Measurements from ENCODE around the gene NFATC1. TPM values are rescaled to one million over a fixed set of nuclear protein-coding genes. Genes with fewer than 3 reads are reported as not detected.

Gene NFATC1
- total and polyA plus RNA-seq, 4 donors: 4.6 to 8.0 (median 6.8) TPM

DNA sequence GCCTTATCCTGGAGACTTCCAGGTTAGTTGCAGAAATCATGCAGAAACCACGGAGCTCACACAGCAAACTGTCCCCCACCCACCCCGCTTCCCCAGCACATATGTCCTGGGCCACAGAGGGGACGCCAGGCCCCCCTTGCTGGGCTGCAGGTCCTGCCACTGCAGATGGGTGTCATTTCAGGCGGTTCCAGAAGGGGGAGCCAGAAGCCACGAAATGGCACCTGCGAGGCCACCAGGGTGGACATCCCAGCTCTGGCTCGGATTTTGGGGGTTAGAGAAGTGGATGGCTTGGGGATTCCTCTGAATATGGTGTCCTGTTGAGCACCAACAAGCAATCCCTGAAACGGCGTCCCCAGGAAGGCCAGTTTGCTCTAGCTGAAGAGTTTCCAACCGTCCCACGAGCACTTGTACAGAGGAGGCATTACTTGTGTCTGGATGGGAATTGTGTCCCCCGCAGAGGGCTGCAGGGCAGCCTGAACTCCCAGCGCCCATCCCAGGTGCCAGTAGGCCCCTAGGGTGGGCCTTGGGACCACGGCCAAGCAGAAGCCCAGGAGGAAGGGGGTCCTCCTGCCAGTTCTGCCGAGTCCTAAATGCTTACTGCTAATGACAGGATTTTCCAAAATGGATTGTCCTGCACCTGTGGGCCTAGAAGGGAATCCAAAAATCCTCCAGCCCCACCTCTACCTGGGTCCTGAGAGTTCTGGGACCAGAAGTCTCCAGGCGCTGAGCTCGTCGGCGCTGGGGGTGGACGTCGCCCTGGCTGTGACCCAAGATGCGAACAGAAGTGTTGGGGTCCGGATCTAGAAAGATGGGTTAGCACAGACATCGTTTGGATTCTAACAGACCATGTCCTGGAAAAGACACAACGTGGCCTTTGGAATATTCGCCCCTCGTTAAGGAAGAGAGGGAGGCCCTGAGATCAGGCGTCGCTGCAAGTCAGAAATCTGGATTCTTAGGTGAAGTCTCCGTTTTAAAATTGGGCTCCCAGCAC, 14.6 kb upstream of the NFATC1 start:
- peak in 2 of 6 donors; percentile 82 to 88 for DNase-seq (ENCODE audit: low read depth in 4 of 6, low spot score in 6 of 6)
- 60% methylated on average over 29 of the region's 30 CpGs for WGBS (ENCODE audit: insufficient coverage)
- Histone ChIP-seq H3K27ac (ENCODE audit: low read depth, low read length) (no peak overlapping the region), H3K9me3 (ENCODE audit: control insufficient read depth, insufficient read depth, low read length) (no peaks in the 10 kb centered on the region), H3K4me3 (ENCODE audit: low read depth, low read length) (no peak overlapping the region), H3K4me1 (ENCODE audit: control insufficient read depth, insufficient read depth, low read length) (peaks cover 38% of the 10 kb centered on the region), H3K36me3 (ENCODE audit: control insufficient read depth, insufficient read depth, low read length) (peaks cover 46% of the 10 kb centered on the region), H3K27me3 (ENCODE audit: control insufficient read depth, insufficient read depth, low read length) (no peaks in the 10 kb centered on the region)

DNA sequence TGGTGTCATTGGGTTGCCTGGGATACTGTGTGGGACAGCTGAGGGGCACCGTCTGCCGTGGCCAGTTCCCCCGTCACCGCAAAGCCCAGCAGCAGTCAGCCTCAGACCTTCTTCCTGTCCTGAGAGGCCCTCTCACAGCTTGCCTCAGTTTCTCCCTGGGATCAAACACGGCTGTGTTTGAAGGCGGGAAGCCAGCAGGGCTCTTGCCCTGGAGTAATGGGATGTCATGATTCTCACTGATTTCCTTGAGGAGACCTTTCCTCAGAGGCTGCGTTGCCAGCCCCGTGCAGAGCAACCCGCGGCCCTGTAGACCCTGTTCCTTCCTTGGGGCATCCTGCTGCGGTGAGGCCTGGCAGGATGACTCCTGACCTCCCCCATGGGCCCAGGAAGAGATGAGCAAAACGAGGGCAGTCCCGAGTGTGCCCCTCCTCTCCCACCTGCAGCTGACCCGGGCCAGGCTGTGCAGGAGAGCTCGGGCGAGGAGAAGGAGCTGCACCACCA, 13.9 kb upstream of the NFATC1 start:
- H3K9me3 ChIP-seq (ENCODE audit: control insufficient read depth, insufficient read depth, low read length): no peaks in the 10 kb centered on the region
- no peak overlapping the region for H3K27ac ChIP-seq (ENCODE audit: low read depth, low read length)
- peaks cover 43% of the 10 kb centered on the region for H3K4me1 ChIP-seq (ENCODE audit: control insufficient read depth, insufficient read depth, low read length)
- WGBS (ENCODE audit: insufficient coverage): 84% methylated on average over 16 of the region's 16 CpGs
- H3K36me3 ChIP-seq (ENCODE audit: control insufficient read depth, insufficient read depth, low read length): peaks cover 47% of the 10 kb centered on the region
- H3K27me3 ChIP-seq (ENCODE audit: control insufficient read depth, insufficient read depth, low read length): no peaks in the 10 kb centered on the region
- H3K4me3 ChIP-seq (ENCODE audit: low read depth, low read length): no peak overlapping the region
- no peak for DNase-seq (ENCODE audit: low read depth in 4 of 6, low spot score in 6 of 6)

DNA sequence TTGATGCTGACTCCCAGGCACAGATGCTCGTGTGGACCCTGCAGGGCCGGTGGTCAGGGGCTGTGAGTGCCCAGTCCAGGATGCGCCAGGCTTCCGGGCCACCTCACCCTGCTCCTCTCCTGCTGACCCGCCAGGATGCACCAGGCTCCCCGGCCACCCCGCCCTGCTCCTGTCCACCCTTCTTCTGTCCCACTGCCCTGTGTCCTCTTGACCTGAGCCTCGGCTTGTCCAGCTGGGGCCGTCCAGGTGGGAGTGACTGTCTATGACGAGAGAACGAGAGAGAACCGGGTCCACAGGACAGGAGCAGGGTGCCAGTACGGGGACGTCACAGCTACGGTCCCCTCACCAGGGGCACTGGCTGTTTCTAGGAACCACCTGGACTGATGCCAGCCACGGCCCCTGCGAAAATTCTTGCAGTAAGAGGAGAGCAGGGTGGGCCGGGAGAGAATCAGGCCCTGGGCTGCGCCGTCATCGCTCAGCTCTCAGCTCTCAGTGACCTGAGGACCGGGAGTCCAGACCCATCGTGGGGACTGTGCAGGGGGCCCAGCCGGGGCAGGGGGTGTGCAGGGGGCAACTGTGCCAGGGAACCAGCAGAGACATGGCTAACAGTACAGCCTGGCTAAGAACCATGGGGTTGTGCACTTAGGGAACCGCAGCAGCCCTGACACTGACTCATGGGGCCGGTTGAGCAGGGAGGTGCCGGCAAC, 12.9 kb upstream of the NFATC1 start:
- Histone ChIP-seq H3K4me3 (ENCODE audit: low read depth, low read length) (no peak overlapping the region), H3K27me3 (ENCODE audit: control insufficient read depth, insufficient read depth, low read length) (no peaks in the 10 kb centered on the region), H3K9me3 (ENCODE audit: control insufficient read depth, insufficient read depth, low read length) (no peaks in the 10 kb centered on the region), H3K4me1 (ENCODE audit: control insufficient read depth, insufficient read depth, low read length) (peaks cover 36% of the 10 kb centered on the region), H3K36me3 (ENCODE audit: control insufficient read depth, insufficient read depth, low read length) (peaks cover 37% of the 10 kb centered on the region), H3K27ac (ENCODE audit: low read depth, low read length) (no peak overlapping the region)
- WGBS (ENCODE audit: insufficient coverage): 72% methylated on average over 27 of the region's 27 CpGs
- no peak for DNase-seq (ENCODE audit: low read depth in 4 of 6, low spot score in 6 of 6)

DNA sequence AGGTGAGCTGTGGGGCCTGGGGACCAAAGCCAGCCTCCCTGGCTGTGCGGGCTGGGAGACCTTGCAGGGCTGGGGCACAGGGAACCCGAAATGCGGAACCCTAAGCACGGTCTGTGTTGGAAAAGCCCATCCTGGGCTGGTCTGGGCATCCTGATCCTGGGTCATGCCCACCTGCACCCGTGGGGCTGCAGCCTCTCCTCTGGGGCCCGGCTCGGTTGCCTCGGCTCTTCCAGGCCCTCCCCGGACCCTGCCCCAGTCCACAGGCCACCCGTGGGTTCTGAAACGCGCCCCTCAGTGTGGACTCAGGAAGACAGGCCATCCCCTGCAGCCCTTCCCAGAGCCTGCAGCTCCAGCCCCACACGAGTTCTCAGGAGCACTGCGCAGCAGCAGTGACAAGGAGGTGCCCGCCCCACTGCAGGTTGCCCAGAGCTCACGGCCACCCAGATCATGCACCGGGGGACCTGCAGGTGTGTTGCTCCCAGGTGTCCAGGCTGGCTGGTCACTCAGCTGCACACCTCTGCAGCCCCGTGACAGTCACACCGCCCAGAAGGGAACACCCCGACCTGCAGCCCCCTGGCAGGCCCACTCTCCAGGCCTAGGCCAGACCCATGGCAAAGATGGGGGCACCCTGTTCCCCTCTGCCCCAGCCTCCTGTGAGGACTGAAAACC, 12.2 kb upstream of the NFATC1 start:
- Histone ChIP-seq H3K9me3 (ENCODE audit: control insufficient read depth, insufficient read depth, low read length) (no peaks in the 10 kb centered on the region), H3K36me3 (ENCODE audit: control insufficient read depth, insufficient read depth, low read length) (peaks cover 32% of the 10 kb centered on the region), H3K4me1 (ENCODE audit: control insufficient read depth, insufficient read depth, low read length) (peaks cover 32% of the 10 kb centered on the region), H3K4me3 (ENCODE audit: low read depth, low read length) (no peak overlapping the region), H3K27ac (ENCODE audit: low read depth, low read length) (no peak overlapping the region), H3K27me3 (ENCODE audit: control insufficient read depth, insufficient read depth, low read length) (peaks cover 5% of the 10 kb centered on the region)
- 89% methylated on average over 20 of the region's 20 CpGs for WGBS (ENCODE audit: insufficient coverage)
- DNase-seq (ENCODE audit: low read depth in 4 of 6, low spot score in 6 of 6): no peak

DNA sequence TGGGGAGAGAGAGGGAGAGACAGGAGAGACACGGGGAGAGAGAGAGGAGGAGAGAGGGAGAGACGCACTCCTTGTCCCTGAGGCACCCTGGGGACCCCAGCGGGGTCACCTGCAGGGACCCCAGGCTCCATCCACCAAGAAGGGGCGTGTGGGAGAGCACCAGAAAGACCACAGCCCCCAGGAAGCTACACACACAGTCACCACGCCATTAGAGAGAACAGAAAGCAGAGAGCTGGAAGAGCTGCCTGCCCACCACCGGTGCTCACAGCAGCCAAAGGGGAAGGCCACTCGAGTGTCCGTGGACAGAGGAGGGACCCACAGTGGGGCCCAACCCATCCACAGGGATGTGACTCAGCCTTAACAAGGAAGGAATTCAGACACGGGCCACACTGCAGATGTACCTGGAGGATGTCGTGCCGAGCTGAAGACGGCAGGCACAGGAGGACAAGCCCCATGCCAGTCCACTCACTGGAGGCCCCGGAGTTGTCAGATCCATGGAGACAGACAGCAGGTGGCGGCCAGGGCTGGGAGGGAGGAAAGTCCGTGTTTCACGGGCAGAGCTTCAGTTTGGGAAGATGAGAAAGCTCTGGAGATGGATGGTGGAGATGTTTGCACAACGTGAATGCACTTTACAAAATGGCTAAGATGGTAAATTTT, 11.5 kb upstream of the NFATC1 start:
- Histone ChIP-seq H3K4me3 (ENCODE audit: low read depth, low read length) (no peak overlapping the region), H3K36me3 (ENCODE audit: control insufficient read depth, insufficient read depth, low read length) (peaks cover 25% of the 10 kb centered on the region), H3K4me1 (ENCODE audit: control insufficient read depth, insufficient read depth, low read length) (peaks cover 25% of the 10 kb centered on the region), H3K27ac (ENCODE audit: low read depth, low read length) (no peak overlapping the region), H3K9me3 (ENCODE audit: control insufficient read depth, insufficient read depth, low read length) (no peaks in the 10 kb centered on the region), H3K27me3 (ENCODE audit: control insufficient read depth, insufficient read depth, low read length) (peaks cover 12% of the 10 kb centered on the region)
- WGBS (ENCODE audit: insufficient coverage): 73% methylated on average over 13 of the region's 17 CpGs
- DNase-seq (ENCODE audit: low read depth in 4 of 6, low spot score in 6 of 6): no peak

DNA sequence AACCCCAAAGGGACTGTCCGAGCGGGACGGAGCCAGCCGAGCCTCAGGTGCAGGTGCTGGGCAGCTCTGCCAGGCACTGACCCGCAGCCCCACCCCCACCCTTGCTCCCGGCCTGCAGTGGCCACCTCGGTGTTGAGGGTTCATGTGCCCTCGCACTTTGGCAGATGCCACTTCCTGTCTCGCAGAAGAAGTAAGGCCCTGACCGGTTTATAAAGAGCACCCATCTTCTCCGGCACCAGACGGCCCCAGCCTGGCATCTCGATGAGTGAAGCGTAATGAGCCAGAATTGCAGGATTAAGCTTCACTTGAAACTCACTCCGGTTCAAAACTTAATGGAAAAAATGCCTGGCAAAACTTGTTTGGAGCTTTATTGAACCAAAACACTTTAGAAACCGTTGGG, 10.9 kb upstream of the NFATC1 start:
- peaks cover 22% of the 10 kb centered on the region for H3K36me3 ChIP-seq (ENCODE audit: control insufficient read depth, insufficient read depth, low read length)
- peaks cover 21% of the 10 kb centered on the region for H3K4me1 ChIP-seq (ENCODE audit: control insufficient read depth, insufficient read depth, low read length)
- H3K27ac ChIP-seq (ENCODE audit: low read depth, low read length): no peak overlapping the region
- 80% methylated on average over 12 of the region's 16 CpGs for WGBS (ENCODE audit: insufficient coverage)
- DNase-seq (ENCODE audit: low read depth in 4 of 6, low spot score in 6 of 6): no peak
- no peaks in the 10 kb centered on the region for H3K9me3 ChIP-seq (ENCODE audit: control insufficient read depth, insufficient read depth, low read length)
- peaks cover 17% of the 10 kb centered on the region for H3K27me3 ChIP-seq (ENCODE audit: control insufficient read depth, insufficient read depth, low read length)
- H3K4me3 ChIP-seq (ENCODE audit: low read depth, low read length): no peak overlapping the region

DNA sequence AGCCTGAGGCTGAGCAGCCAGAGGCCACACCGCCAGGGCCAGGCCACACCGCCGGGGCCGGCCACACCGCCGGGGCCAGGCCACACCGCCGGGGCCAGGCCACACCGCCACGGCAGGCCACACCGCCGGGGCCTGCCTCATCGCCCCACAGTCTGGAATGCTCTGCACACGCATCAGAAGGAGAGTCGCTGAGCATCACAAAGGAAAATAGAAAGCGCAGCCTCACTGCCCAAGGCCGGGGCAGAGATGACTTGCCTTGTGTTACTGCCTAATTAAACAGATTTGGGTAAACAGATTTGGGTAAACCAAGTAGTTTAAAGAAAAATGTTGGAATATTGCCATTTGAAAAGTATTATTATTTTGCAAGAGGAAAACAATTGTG, 10.4 kb upstream of the NFATC1 start:
- H3K27me3 ChIP-seq (ENCODE audit: control insufficient read depth, insufficient read depth, low read length): peaks cover 17% of the 10 kb centered on the region
- H3K4me3 ChIP-seq (ENCODE audit: low read depth, low read length): no peak overlapping the region
- H3K27ac ChIP-seq (ENCODE audit: low read depth, low read length): no peak overlapping the region
- no peak for DNase-seq (ENCODE audit: low read depth in 4 of 6, low spot score in 6 of 6)
- 75% methylated on average over 17 of the region's 17 CpGs for WGBS (ENCODE audit: insufficient coverage)
- H3K36me3 ChIP-seq (ENCODE audit: control insufficient read depth, insufficient read depth, low read length): peaks cover 17% of the 10 kb centered on the region
- peaks cover 21% of the 10 kb centered on the region for H3K4me1 ChIP-seq (ENCODE audit: control insufficient read depth, insufficient read depth, low read length)
- H3K9me3 ChIP-seq (ENCODE audit: control insufficient read depth, insufficient read depth, low read length): no peaks in the 10 kb centered on the region

DNA sequence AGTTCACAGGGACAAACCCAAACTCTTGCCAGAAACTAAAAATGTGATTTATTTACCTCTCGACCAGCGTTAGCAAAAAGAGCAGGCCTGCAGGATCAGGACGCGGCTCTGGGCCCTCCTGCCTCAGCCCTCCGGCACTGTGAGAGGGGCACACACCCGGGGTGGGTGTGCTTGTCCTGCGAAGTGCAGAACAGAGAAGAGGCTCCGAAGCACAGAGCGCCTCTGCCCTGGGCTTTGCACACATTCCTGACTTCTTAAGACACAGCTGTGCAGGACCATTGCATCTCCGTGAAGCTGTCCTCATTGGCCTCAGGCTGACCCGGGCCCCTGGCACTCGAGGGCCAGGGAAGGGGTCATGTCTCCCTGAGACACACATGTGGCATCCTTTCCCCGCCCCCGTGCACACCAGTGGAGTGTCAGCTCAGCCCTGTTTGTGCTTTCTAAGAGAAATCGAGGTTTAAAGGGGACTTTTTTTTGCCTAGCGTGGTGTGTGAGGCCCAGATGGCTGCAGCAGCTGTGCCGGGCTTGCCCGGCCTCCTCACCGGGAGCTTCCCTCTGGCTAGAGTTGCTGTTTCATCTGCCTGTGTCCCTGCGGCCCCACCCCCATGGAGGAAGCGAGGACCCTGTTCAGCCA, 9.9 kb upstream of the NFATC1 start:
- Histone ChIP-seq H3K4me3 (ENCODE audit: low read depth, low read length) (no peak overlapping the region), H3K4me1 (ENCODE audit: control insufficient read depth, insufficient read depth, low read length) (peaks cover 19% of the 10 kb centered on the region), H3K9me3 (ENCODE audit: control insufficient read depth, insufficient read depth, low read length) (no peaks in the 10 kb centered on the region), H3K27me3 (ENCODE audit: control insufficient read depth, insufficient read depth, low read length) (peaks cover 17% of the 10 kb centered on the region), H3K36me3 (ENCODE audit: control insufficient read depth, insufficient read depth, low read length) (peaks cover 13% of the 10 kb centered on the region), H3K27ac (ENCODE audit: low read depth, low read length) (no peak overlapping the region)
- DNase-seq (ENCODE audit: low read depth in 4 of 6, low spot score in 6 of 6): no peak
- WGBS (ENCODE audit: insufficient coverage): 65% methylated on average over 21 of the region's 21 CpGs

DNA sequence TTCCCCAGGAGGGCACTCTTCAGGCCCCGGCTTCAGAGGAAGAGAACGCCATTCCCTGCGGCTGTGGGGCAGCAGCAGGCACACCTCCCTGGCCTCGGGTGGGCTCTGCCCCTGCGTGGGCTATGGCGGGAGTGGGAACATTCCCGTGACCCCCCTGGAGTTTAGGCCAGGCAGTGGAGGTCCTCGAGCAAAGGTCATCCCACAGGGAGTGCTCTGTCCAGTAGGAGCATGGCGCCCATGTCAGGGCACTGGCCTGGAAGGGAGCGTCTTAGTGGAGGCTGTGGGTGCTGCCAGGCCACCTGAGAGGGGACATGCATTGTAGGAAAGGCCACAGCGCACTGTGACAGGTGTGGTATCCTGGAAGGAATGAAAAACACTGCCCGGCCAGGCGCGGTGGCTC, 9.2 kb upstream of the NFATC1 start:
- no peaks in the 10 kb centered on the region for H3K9me3 ChIP-seq (ENCODE audit: control insufficient read depth, insufficient read depth, low read length)
- no peak overlapping the region for H3K4me3 ChIP-seq (ENCODE audit: low read depth, low read length)
- WGBS (ENCODE audit: insufficient coverage): 85% methylated on average over 14 of the region's 14 CpGs
- DNase-seq (ENCODE audit: low read depth in 4 of 6, low spot score in 6 of 6): no peak
- peaks cover 13% of the 10 kb centered on the region for H3K36me3 ChIP-seq (ENCODE audit: control insufficient read depth, insufficient read depth, low read length)
- H3K27me3 ChIP-seq (ENCODE audit: control insufficient read depth, insufficient read depth, low read length): peaks cover 17% of the 10 kb centered on the region
- H3K27ac ChIP-seq (ENCODE audit: low read depth, low read length): no peak overlapping the region
- H3K4me1 ChIP-seq (ENCODE audit: control insufficient read depth, insufficient read depth, low read length): peaks cover 12% of the 10 kb centered on the region

Measured in spinal cord (tissue), 10 donors.